Measurements from ENCODE around the gene PDXDC1.
"Not testable (repeated sequence)": the region's sequence is repeated elsewhere in the genome, so short reads cannot be mapped to it uniquely, and the experiment has no call there.

The PDXDC1 gene

DNA sequence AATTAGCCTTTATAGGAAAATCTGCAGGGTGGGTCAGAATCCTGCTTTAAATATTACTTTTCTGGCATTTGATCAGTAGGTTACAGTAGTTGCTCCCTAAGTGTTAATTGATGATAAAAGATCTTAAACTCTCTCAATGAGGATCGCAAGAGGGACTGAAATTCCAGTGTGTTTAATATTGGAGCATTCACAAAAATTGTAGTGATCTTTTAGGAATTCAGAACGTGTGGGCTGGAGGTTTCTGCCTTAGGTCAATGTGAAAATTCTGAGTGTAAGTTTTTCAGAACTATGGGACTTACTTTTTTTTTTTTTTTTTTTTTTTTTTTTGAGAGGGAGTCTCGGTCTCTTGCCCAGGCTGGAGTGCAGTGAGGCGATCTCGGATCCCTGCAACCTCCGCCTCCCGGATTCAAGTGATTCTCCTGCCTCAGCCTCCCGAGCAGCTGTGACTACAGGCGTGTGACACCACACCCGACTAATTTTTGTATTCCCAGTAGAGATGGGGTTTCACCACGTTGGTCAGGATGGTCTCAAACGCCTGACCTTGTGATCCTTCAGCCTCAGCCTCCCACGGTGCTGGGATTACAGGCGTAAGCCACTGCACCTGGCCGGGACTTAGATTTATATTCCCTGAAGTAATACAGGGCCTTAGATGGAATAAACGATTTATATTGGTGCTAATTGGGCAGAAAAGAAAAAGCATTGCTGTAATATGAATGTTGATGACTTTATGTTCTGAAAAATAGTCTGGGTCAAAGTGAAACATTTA lies 2.3 kb downstream of the PDXDC1 start:
- not testable (repeated sequence) for H3K9me3 ChIP-seq (ENCODE audit: low read depth, low read length); H3K9ac ChIP-seq (ENCODE audit: insufficient read length); H3K27ac ChIP-seq; DNase-seq (ENCODE audit: low read depth, low spot score); H3K36me3 ChIP-seq (ENCODE audit: insufficient read depth, low read length)
- peak overlapping the region; percentile 87; the same call in 1 of the 2 replicates for H3K4me3 ChIP-seq

- DNase-seq (ENCODE audit: low read depth, low spot score); H3K27ac ChIP-seq; H3K9ac ChIP-seq (ENCODE audit: insufficient read length); H3K9me3 ChIP-seq (ENCODE audit: low read depth, low read length); H3K36me3 ChIP-seq (ENCODE audit: insufficient read depth, low read length); H3K4me3 ChIP-seq: not testable (repeated sequence)
These were observed 3.5 kb downstream of the PDXDC1 start for GRCh38 chr16:14978281-14978680.

GRCh38 chr16:14978908-14979307 lies 4.1 kb downstream of the PDXDC1 start:
- not testable (repeated sequence) for H3K36me3 ChIP-seq (ENCODE audit: insufficient read depth, low read length); H3K27ac ChIP-seq; H3K9ac ChIP-seq (ENCODE audit: insufficient read length); H3K4me3 ChIP-seq; DNase-seq (ENCODE audit: low read depth, low spot score); H3K9me3 ChIP-seq (ENCODE audit: low read depth, low read length)

GRCh38 chr16:14981234-14981633 lies 6.4 kb downstream of the PDXDC1 start:
- not testable (repeated sequence) for H3K9me3 ChIP-seq (ENCODE audit: low read depth, low read length); H3K27ac ChIP-seq; H3K4me3 ChIP-seq; H3K9ac ChIP-seq (ENCODE audit: insufficient read length); DNase-seq (ENCODE audit: low read depth, low spot score)
- H3K36me3 ChIP-seq (ENCODE audit: insufficient read depth, low read length), result peaks cover 10% of the 10 kb centered on the region; the same call in 1 of the 2 replicates

DNA sequence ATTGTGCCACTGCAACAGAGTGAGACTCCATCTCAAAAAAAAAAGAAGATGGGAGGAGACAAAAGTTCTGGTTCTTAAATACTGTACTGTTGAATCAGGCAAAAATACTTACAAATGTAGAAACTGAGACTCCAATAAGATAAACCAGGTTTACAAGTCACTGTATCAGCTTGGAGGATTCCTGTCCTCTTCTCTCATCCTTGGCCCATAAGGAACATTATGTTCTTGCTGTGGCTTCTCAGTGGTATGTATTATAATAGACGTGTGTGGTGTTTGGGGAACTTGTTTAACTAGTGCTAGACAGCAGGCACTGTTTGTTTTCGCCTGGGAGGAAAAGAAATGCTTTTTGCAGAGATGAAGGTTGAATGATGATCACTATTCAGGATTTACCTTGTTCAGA lies 7.7 kb downstream of the PDXDC1 start:
- H3K9me3 ChIP-seq (ENCODE audit: low read depth, low read length); H3K9ac ChIP-seq (ENCODE audit: insufficient read length); DNase-seq (ENCODE audit: low read depth, low spot score); H3K27ac ChIP-seq; H3K4me3 ChIP-seq: not testable (repeated sequence)
- H3K36me3 ChIP-seq (ENCODE audit: insufficient read depth, low read length), result peaks cover 10% of the 10 kb centered on the region; the same call in 1 of the 2 replicates

GRCh38 chr16:14988092-14988491 lies 13.3 kb downstream of the PDXDC1 start:
- H3K9me3 ChIP-seq (ENCODE audit: low read depth, low read length); H3K9ac ChIP-seq (ENCODE audit: insufficient read length); H3K4me3 ChIP-seq; H3K27ac ChIP-seq; DNase-seq (ENCODE audit: low read depth, low spot score): not testable (repeated sequence)
- H3K36me3 ChIP-seq (ENCODE audit: insufficient read depth, low read length), result peaks cover 14% of the 10 kb centered on the region; the same call in 1 of the 2 replicates

DNA sequence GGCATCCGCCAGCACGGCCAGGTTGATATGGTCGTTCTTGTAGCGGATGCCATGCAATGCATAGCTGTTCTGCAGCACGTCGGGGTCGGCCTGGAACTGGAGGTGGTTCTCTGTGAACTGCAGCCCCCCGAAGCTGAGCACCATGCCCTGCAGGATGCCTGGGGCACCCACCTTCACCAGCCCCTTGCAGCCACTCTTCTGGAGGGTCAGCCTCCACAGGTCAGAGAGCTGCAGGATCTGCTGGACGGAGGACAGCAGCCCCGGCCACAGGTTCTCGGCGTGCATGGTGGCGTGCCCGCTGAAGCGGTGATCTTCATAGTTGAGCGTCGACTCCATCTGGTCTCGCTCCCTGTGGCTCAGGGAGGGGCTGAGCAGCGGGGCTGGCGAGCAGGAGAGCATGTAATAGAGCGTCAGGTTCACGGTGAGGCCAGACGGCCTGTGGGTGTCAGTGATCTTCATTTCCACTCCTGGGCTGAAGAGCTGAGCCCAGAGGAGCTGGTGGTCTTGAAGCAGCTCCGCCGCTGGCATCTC lies 13.9 kb downstream of the PDXDC1 start:
- not testable (repeated sequence) for H3K9me3 ChIP-seq (ENCODE audit: low read depth, low read length); H3K4me3 ChIP-seq; H3K27ac ChIP-seq; H3K9ac ChIP-seq (ENCODE audit: insufficient read length); DNase-seq (ENCODE audit: low read depth, low spot score)
- peaks cover 14% of the 10 kb centered on the region; the same call in 1 of the 2 replicates for H3K36me3 ChIP-seq (ENCODE audit: insufficient read depth, low read length)

- not testable (repeated sequence) for H3K9me3 ChIP-seq (ENCODE audit: low read depth, low read length); H3K27ac ChIP-seq; H3K4me3 ChIP-seq; H3K9ac ChIP-seq (ENCODE audit: insufficient read length); DNase-seq (ENCODE audit: low read depth, low spot score)
- peaks cover 12% of the 10 kb centered on the region; the same call in 1 of the 2 replicates for H3K36me3 ChIP-seq (ENCODE audit: insufficient read depth, low read length)
These were observed 14.8 kb downstream of the PDXDC1 start for GRCh38 chr16:14989291-14990281.

DNA sequence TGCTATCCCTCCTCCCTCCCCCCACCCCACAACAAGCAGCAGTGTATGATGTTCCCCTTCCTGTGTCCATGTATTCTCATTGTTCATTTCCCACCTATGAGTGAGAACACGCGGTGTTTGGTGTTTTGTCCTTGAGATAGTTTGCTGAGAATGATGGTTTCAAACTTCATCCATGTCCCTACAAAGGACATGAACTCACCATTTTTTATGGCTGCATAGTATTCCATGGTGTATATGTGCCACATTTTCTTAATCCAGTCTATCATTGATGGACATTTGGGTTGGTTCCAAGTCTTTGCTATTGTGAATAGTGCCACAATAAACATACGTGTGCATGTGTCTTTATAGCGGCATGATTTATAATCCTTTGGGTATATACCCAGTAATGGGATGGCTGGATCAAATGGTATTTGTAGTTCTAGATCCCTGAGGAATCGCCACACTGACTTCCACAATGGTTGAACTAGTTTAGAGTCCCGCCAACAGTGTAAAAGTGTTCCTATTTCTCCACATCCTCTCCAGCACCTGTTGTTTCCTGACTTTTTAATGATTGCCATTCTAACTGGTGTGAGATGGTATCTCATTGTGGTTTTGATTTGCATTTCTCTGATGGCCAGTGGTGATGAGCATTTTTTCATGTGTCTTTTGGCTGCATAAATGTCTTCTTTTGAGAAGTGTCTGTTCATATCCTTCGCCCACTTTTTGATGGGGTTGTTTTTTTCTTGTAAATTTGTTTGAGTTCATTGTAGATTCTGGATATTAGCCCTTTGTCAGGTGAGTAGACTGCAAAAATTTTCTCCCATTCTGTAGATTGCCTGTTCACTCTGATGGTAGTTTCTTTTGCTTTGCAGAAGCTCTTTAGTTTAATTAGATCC lies 18.7 kb downstream of the PDXDC1 start:
- H3K36me3 ChIP-seq (ENCODE audit: insufficient read depth, low read length); DNase-seq (ENCODE audit: low read depth, low spot score); H3K9ac ChIP-seq (ENCODE audit: insufficient read length); H3K27ac ChIP-seq; H3K9me3 ChIP-seq (ENCODE audit: low read depth, low read length); H3K4me3 ChIP-seq: not testable (repeated sequence)

GRCh38 chr16:14996702-14997101 lies 21.9 kb downstream of the PDXDC1 start:
- not testable (repeated sequence) for H3K27ac ChIP-seq; H3K9ac ChIP-seq (ENCODE audit: insufficient read length); H3K4me3 ChIP-seq; DNase-seq (ENCODE audit: low read depth, low spot score); H3K9me3 ChIP-seq (ENCODE audit: low read depth, low read length)
- H3K36me3 ChIP-seq (ENCODE audit: insufficient read depth, low read length), result peaks cover 13% of the 10 kb centered on the region

DNA sequence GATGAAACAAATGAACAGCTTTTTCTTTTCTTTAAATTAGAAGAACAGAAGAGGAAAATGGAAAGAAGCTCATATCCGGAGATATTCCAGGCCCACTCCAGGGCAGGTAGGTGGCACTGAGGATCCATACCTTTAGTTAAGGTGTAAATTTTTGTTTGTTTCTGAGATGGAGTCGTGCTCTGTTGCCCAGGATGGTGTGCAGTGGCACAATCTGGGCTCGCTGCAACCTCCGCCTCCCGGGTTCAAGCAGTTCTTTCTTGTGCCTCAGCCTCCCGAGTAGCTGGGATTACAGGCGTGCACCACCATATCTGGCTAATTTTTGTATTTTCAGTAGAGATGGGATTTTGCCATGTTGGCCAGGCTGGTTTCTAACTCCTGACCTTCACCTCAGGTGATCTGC lies 23.5 kb downstream of the PDXDC1 start:
- peaks cover 13% of the 10 kb centered on the region for H3K36me3 ChIP-seq (ENCODE audit: insufficient read depth, low read length)
- DNase-seq (ENCODE audit: low read depth, low spot score); H3K9me3 ChIP-seq (ENCODE audit: low read depth, low read length); H3K27ac ChIP-seq; H3K4me3 ChIP-seq; H3K9ac ChIP-seq (ENCODE audit: insufficient read length): not testable (repeated sequence)

- not testable (repeated sequence) for H3K9ac ChIP-seq (ENCODE audit: insufficient read length); H3K9me3 ChIP-seq (ENCODE audit: low read depth, low read length); H3K4me3 ChIP-seq; DNase-seq (ENCODE audit: low read depth, low spot score); H3K27ac ChIP-seq
- peaks cover 20% of the 10 kb centered on the region for H3K36me3 ChIP-seq (ENCODE audit: insufficient read depth, low read length)
These were observed 25.0 kb downstream of the PDXDC1 start for GRCh38 chr16:14999845-15000244.

- not testable (repeated sequence) for DNase-seq (ENCODE audit: low read depth, low spot score); H3K9ac ChIP-seq (ENCODE audit: insufficient read length); H3K9me3 ChIP-seq (ENCODE audit: low read depth, low read length); H3K27ac ChIP-seq; H3K4me3 ChIP-seq
- H3K36me3 ChIP-seq (ENCODE audit: insufficient read depth, low read length), result peaks cover 29% of the 10 kb centered on the region
These were observed 27.6 kb downstream of the PDXDC1 start for GRCh38 chr16:15002448-15002847.

Data from SK-N-MC (cell line).